NCI-H2107 (cell line): ENCODE data around the gene MYF5.
A peak's percentile ranks its signal among the peaks of the same experiment; 100 is the strongest.
"Not testable (repeated sequence)": the region's sequence is repeated elsewhere in the genome, so short reads cannot be mapped to it uniquely, and the experiment has no call there.

Experiments used
- DNase-seq: peaks from one replicate; lab custom pipeline; 2025; lab: John Stamatoyannopoulos, UW

The MYF5 gene

GRCh38 chr12:80716696-80717469 is at the start of gene MYF5:
Gene MYF5, plus strand, starts transcription at chr12:80716912. Its CDS starts 152 bp downstream, at chr12:80717064.
- no peak for DNase-seq

- no peak for DNase-seq
Measured at GRCh38 chr12:80670214-80670613, 46.5 kb upstream of the MYF5 start.

DNA sequence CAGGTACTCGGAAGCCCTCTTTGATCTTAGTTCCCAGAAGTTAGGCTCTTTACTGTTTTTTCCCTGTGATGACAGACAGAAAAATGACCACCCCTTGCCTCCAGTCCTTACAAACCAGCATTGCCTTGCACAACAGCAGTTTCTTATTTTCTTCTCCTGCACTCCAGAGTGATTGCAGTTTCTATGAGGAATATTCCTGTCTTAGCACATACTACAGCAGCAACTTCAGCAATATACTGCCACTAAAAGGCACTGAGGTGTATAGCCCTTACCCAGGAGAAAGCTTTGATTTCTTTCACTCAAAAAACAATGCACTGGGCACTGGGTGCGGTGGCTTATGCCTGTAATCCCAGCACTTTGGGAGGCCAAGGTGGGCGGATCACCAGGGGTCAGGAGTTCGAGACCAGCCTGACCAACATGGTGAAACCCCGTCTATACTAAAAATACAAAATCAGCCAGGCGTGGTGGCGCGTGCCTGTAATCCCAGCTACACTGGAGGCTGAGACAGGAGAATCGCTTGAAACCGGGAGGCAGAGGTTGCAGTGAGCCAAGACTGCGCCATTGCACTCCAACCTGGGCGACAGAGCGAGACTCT is 40.6 kb upstream of the MYF5 start:
- DNase-seq, result not testable (repeated sequence)

GRCh38 chr12:80676856-80677255 is 39.9 kb upstream of the MYF5 start:
- no peak for DNase-seq

DNA sequence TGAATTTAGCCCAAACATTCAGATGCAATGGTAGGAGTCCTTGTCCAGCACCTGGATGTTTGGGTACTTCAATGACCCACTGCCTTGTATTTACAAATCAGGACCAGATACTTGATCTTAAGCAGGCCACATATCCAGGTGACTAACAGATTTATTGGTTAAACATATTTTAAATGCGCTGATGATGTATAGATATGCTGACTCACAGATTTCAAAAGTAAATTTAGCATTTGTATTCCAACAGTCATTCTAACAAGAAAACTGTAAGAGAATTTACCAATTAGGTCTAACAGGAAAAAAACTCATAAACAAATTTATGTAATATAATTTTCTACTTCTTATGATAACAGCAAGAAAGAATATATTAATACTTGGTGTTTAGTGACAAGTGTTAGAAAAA is 38.7 kb upstream of the MYF5 start:
- DNase-seq, result no peak

- no peak for DNase-seq
Measured at GRCh38 chr12:80679346-80680131, 37.2 kb upstream of the MYF5 start.

DNA sequence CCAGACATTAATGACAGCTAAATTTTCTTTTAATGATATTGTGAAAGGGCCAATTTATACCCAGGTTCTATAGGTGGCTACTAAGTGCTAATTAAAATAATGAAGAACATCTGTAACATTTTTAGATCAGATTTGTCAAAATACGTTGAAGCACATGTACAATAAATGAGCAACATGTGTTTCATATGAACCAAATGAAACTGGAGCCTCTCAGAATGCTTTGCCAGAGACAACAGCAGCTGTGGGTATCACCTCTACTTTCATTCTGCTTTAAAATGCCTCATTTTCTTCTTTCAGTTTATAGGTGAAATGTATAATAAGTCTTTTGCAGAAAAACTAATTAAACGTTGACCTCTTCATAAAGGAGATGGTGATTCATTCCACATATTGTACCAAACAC is 35.4 kb upstream of the MYF5 start:
- DNase-seq, result no peak

- DNase-seq, result no peak
Measured at GRCh38 chr12:80681786-80682185, 34.9 kb upstream of the MYF5 start.

DNA sequence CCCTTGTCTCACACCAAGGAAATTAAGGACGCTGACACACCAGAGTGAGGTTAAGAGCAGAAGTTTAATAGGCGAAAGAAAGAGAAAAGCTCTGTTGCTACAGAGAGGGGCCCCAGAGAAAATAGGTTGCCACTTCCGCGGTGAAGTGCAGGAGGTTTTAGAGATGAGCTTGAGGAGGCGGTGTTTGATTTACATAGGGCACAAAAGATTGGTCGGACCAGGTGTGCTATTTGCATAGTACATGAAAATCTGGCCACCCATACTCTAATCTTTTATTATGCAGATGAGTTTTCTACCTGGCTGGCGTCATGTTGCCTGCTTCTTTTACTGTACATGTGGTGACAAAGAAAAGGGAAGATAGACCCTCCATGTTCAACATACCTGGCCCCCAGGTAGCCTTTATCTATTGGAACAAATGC is 32.6 kb upstream of the MYF5 start:
- no peak for DNase-seq

DNA sequence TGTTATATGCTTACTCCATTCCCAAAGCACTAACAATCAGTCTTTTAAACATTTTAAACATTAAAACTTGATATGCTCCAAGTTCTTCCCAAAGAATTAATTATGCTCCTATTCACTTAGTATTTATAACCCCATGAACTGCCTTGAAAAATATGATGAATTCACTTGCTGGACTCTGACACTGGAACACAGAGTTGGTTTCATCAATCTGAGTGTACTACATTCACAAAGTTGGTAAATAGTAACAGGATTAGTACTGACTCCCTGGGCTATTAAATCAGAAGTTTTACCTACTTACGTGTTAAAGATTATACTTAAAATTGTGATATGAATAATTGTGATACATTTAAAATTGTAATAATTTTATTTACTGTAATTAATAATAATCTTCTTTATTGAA is 26.6 kb upstream of the MYF5 start:
- no peak for DNase-seq

DNA sequence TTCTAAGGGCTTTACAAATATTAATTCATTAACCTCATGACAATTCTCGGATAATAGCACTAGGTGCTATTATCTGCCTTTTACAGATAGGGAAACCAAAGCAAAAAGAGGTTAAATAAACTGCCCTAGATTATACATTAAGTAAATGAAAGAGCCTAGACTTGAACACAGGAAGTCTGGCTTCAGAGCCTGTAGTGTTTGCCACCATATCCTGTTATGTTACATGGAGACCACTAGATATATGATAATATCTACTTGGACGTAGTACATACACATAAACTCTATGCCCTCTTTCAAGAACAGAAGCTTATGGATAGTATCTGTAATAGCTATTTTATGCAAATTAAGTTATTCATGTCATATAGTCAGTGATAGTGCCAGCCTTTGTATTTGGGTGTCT is 26.2 kb upstream of the MYF5 start:
- no peak for DNase-seq

- no peak for DNase-seq
Measured at GRCh38 chr12:80692114-80692513, 24.6 kb upstream of the MYF5 start.

GRCh38 chr12:80697270-80697887 is 19.3 kb upstream of the MYF5 start:
- no peak for DNase-seq

- no peak for DNase-seq
Measured at GRCh38 chr12:80698256-80698655, 18.5 kb upstream of the MYF5 start.

GRCh38 chr12:80698847-80699542 is 17.7 kb upstream of the MYF5 start:
- DNase-seq, result no peak

GRCh38 chr12:80700327-80700726 is 16.4 kb upstream of the MYF5 start:
- DNase-seq, result no peak

- no peak for DNase-seq
Measured at GRCh38 chr12:80701388-80701787, 15.3 kb upstream of the MYF5 start.

- DNase-seq, result peak; percentile 5
Measured at GRCh38 chr12:80702889-80703805, 13.6 kb upstream of the MYF5 start.

- no peak for DNase-seq
Measured at GRCh38 chr12:80704420-80704819, 12.3 kb upstream of the MYF5 start.

GRCh38 chr12:80707126-80707829 is 9.4 kb upstream of the MYF5 start, which contains the start of gene MYF6:
Gene MYF6, plus strand, starts transcription at chr12:80707634. Its CDS starts 86 bp downstream, at chr12:80707720.
- DNase-seq, result no peak
